Measurements from ENCODE around the gene LRRC41. TPM values are rescaled to one million over a fixed set of nuclear protein-coding genes. Genes with fewer than 3 reads are reported as not detected.

Gene LRRC41
- total and polyA plus RNA-seq, 4 donors, result 21.6 to 63.0 (median 50.3) TPM

DNA sequence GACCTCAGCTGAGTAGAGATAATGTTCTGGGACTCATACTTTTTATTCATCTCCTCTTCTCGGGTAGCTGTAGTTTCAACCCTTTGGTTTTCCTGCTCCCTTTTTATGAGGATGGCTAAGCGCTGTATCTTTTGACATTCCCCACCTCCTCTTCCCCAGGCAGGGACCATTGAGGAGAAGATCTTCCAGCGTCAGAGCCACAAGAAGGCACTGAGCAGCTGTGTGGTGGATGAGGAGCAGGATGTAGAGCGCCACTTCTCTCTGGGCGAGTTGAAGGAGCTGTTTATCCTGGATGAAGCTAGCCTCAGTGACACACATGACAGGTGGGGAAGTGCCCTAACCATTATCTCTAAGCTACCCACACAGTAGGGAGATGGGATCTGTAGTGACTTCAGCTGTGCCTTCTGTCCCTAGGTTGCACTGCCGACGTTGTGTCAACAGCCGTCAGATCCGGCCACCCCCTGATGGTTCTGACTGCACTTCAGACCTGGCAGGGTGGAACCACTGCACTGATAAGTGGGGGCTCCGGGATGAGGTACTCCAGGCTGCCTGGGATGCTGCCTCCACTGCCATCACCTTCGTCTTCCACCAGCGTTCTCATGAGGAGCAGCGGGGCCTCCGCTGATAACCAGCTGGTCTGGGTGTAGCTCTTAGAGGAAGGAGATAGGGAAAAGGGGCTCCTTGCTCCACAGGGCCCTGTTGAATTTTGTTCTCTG, 25.6 kb downstream of the LRRC41 start:
- 89 to 93% methylated on average over 14 of the region's 14 CpGs for WGBS, 2 donors
- ATAC-seq (ENCODE audit: insufficient read depth, low FRiP score) (no peak), DNase-seq (no peak)
- H3K27ac ChIP-seq (ENCODE audit: low read depth in 1 of 2, low read length in 1 of 2), result no peak overlapping the region
- H3K9me3 ChIP-seq (ENCODE audit: control insufficient read depth in 4 of 4, insufficient read depth in 3 of 4, low read length in 3 of 4), result no peaks in the 10 kb centered on the region
- no peak overlapping the region for H3K4me3 ChIP-seq
- H3K27me3 ChIP-seq (ENCODE audit: control insufficient read depth in 3 of 3, insufficient read depth in 3 of 3, low read length in 2 of 3), result no peaks in the 10 kb centered on the region
- no peaks in the 10 kb centered on the region for H3K4me1 ChIP-seq (ENCODE audit: control insufficient read depth in 5 of 5, insufficient read depth in 5 of 5, low read length in 5 of 5)
- H3K9ac ChIP-seq (ENCODE audit: insufficient read depth in 1 of 2, low read length in 2 of 2), result no peak overlapping the region
- H3K36me3 ChIP-seq (ENCODE audit: control insufficient read depth in 4 of 4, insufficient read depth in 4 of 4, low read length in 4 of 4), result peaks cover 12 to 25% (median 20%) of the 10 kb centered on the region in 4 donors
- TF ChIP-seq CTCF (IDR thresholded peaks at IDR 0.05; ENCODE audit: control extremely low read depth, extremely low read depth), result no peak

DNA sequence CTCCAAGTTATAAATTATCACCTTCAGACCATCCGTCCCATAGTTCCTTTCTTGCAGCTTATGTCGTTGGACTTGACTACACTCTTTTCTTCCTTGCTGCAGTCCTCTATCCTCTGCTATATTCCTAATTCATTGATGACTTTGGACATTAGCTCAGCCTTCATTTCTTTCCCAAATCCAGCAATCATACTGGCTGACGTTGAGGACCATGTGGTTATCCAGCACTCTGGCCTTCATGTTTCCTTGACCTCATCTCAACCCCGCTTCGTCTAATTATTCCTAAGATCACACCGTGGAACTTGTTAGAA, 28.4 kb downstream of the LRRC41 start:
- Histone ChIP-seq H3K9ac (ENCODE audit: insufficient read depth in 1 of 2, low read length in 2 of 2) (no peak overlapping the region), H3K27me3 (ENCODE audit: control insufficient read depth in 3 of 3, insufficient read depth in 3 of 3, low read length in 2 of 3) (no peaks in the 10 kb centered on the region), H3K36me3 (ENCODE audit: control insufficient read depth in 4 of 4, insufficient read depth in 4 of 4, low read length in 4 of 4) (peaks cover 2 to 17% (median 11%) of the 10 kb centered on the region in 4 donors), H3K9me3 (ENCODE audit: control insufficient read depth in 4 of 4, insufficient read depth in 3 of 4, low read length in 3 of 4) (no peaks in the 10 kb centered on the region), H3K27ac (ENCODE audit: low read depth in 1 of 2, low read length in 1 of 2) (no peak overlapping the region), H3K4me1 (ENCODE audit: control insufficient read depth in 5 of 5, insufficient read depth in 5 of 5, low read length in 5 of 5) (no peaks in the 10 kb centered on the region), H3K4me3 (no peak overlapping the region)
- WGBS, 2 donors, result 94 to 95% methylated on average over 6 of the region's 6 CpGs
- ATAC-seq (ENCODE audit: insufficient read depth, low FRiP score), result no peak
- no peak for TF ChIP-seq CTCF (IDR thresholded peaks at IDR 0.05; ENCODE audit: control extremely low read depth, extremely low read depth)
- no peak for DNase-seq

DNA sequence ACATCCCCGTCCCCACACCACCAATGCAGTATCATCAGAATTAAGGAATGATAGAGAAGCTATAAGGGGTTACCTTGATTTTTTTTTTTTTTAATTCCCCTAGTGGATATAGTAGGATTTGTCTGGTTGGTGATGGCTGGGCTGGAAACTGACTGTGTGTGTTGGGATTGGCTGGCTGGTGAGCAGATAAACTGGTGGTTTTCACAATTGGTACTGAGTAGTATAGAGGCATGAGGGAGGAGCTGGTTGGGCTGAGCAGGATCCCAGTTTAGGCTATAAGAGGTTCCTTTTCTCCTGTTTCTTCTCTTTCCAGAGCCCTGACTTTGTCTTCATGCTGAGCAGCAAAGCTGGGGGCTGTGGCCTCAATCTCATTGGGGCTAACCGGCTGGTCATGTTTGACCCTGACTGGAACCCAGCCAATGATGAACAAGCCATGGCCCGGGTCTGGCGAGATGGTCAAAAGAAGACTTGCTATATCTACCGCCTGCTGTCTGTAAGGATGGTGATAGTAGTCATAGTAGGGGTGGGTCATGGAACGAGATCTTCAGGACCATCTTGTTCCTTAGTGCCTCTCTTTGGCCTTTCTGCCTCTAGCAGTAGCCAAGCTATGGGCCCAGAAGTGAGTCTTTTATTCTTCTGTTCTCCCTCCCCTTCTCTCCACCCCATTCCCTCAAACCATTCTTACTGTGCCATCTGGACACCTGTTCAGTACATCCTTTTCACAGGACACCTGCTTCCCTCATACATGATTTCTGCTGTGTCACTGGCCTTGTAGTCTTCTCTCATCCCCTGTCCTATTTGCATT, 29.0 kb downstream of the LRRC41 start:
- Histone ChIP-seq H3K27me3 (ENCODE audit: control insufficient read depth in 3 of 3, insufficient read depth in 3 of 3, low read length in 2 of 3) (no peaks in the 10 kb centered on the region), H3K9ac (ENCODE audit: insufficient read depth in 1 of 2, low read length in 2 of 2) (no peak overlapping the region), H3K27ac (ENCODE audit: low read depth in 1 of 2, low read length in 1 of 2) (no peak overlapping the region), H3K9me3 (ENCODE audit: control insufficient read depth in 4 of 4, insufficient read depth in 3 of 4, low read length in 3 of 4) (no peaks in the 10 kb centered on the region), H3K4me1 (ENCODE audit: control insufficient read depth in 5 of 5, insufficient read depth in 5 of 5, low read length in 5 of 5) (no peaks in the 10 kb centered on the region), H3K36me3 (ENCODE audit: control insufficient read depth in 4 of 4, insufficient read depth in 4 of 4, low read length in 4 of 4) (peaks cover 0 to 17% (median 8%) of the 10 kb centered on the region in 4 donors), H3K4me3 (no peak overlapping the region)
- 99% methylated on average over 6 of the region's 6 CpGs for WGBS, 2 donors
- ATAC-seq (ENCODE audit: insufficient read depth, low FRiP score) (no peak), DNase-seq (no peak)
- no peak for TF ChIP-seq CTCF (IDR thresholded peaks at IDR 0.05; ENCODE audit: control extremely low read depth, extremely low read depth)

Measured in lung (tissue), 12 donors.